Progenitor cell of endocrine pancreas (in vitro differentiated cells): ENCODE measurements around the gene MRPL54. TPM values are rescaled to one million over a fixed set of nuclear protein-coding genes. Genes with fewer than 3 reads are reported as not detected.

ENCODE experiments used
- DNase-seq: peaks from one replicate; pipeline ENCODE4 v3.0.0; 2021; ENCODE audit warnings: low spot score; ENCODE audit not compliant: unreplicated experiment
- H3K27ac Mint-ChIP-seq: 2 replicates; pipeline ENCODE4 v1.8.0; 2021; ENCODE audit warnings: mild to moderate bottlenecking, moderate library complexity, mixed read lengths
- H3K27me3 Mint-ChIP-seq: 2 replicates; pipeline ENCODE4 v1.8.0; 2021; ENCODE audit warnings: mixed read lengths
- H3K36me3 Mint-ChIP-seq: 2 replicates; pipeline ENCODE4 v1.8.0; 2022; ENCODE audit warnings: mixed read lengths; ENCODE audit not compliant: insufficient read depth
- H3K4me1 Mint-ChIP-seq: 2 replicates; pipeline ENCODE4 v1.8.0; 2021; ENCODE audit warnings: low read depth, mixed read lengths
- H3K4me3 Mint-ChIP-seq: 2 replicates; pipeline ENCODE4 v1.8.0; 2021; ENCODE audit warnings: low read depth, mild to moderate bottlenecking, moderate library complexity, mixed read lengths
- H3K9me3 Mint-ChIP-seq: 2 replicates; pipeline ENCODE4 v1.8.0; 2021; ENCODE audit warnings: low read depth, mixed read lengths
- CTCF ChIP-seq: fragments of 200-600 bp; sonication (generic); IDR thresholded peaks from one replicate; pipeline ENCODE4 v1.5.0; 2021; ENCODE audit warnings: antibody characterized with exemption, mild to moderate bottlenecking; ENCODE audit not compliant: unreplicated experiment
- total RNA-seq: library from RNA; stranded (reverse); gene quantifications from 2 replicates; pipeline ENCODE4 v1.2.1, GENCODE V29; 2021

MRPL54 gene
- total RNA-seq, 1 donor from 2014 or later = 39.8 TPM

GRCh38 chr19:3740431-3740830 lies 22.1 kb upstream of the MRPL54 start:
- Mint-ChIP-seq H3K27me3 (no peaks in the 10 kb centered on the region), H3K36me3 (peaks cover 5% of the 10 kb centered on the region), H3K9me3 (no peaks in the 10 kb centered on the region), H3K4me1 (peaks cover 3% of the 10 kb centered on the region), H3K4me3 (no peak overlapping the region), H3K27ac (no peak overlapping the region)
- TF ChIP-seq CTCF = no peak
- no peak for DNase-seq

- no peak for DNase-seq
- H3K9me3 Mint-ChIP-seq = no peaks in the 10 kb centered on the region
- H3K4me3 Mint-ChIP-seq = no peak overlapping the region
- TF ChIP-seq CTCF = no peak
- no peaks in the 10 kb centered on the region for H3K36me3 Mint-ChIP-seq
- H3K4me1 Mint-ChIP-seq = peaks cover 3% of the 10 kb centered on the region
- no peaks in the 10 kb centered on the region for H3K27me3 Mint-ChIP-seq
- no peak overlapping the region for H3K27ac Mint-ChIP-seq
Measured at GRCh38 chr19:3743486-3743885, 19.0 kb upstream of the MRPL54 start.

- Mint-ChIP-seq H3K36me3 (peaks cover 5% of the 10 kb centered on the region), H3K27ac (no peak overlapping the region), H3K4me3 (no peak overlapping the region), H3K4me1 (peaks cover 3% of the 10 kb centered on the region), H3K9me3 (no peaks in the 10 kb centered on the region), H3K27me3 (no peaks in the 10 kb centered on the region)
- no peak for TF ChIP-seq CTCF
- DNase-seq = no peak
Measured at GRCh38 chr19:3745363-3746045, 17.0 kb upstream of the MRPL54 start.

- no peak for DNase-seq
- TF ChIP-seq CTCF = no peak
- Mint-ChIP-seq H3K36me3 (peaks cover 6% of the 10 kb centered on the region), H3K4me3 (no peak overlapping the region), H3K27me3 (no peaks in the 10 kb centered on the region), H3K27ac (no peak overlapping the region), H3K4me1 (peaks cover 3% of the 10 kb centered on the region), H3K9me3 (no peaks in the 10 kb centered on the region)
Measured at GRCh38 chr19:3746371-3747056, 16.0 kb upstream of the MRPL54 start.

GRCh38 chr19:3748965-3749364 lies 13.5 kb upstream of the MRPL54 start:
- no peak for TF ChIP-seq CTCF

More at GRCh38 chr19:3748965-3749364, 13.5 kb upstream of the MRPL54 start:
- Mint-ChIP-seq H3K27me3 (no peaks in the 10 kb centered on the region), H3K36me3 (peaks cover 8% of the 10 kb centered on the region), H3K9me3 (no peaks in the 10 kb centered on the region), H3K4me1 (peaks cover 2% of the 10 kb centered on the region), H3K4me3 (no peak overlapping the region), H3K27ac (no peak overlapping the region)
- no peak for DNase-seq
